HG03457 (cell line): ENCODE data around the gene CNTNAP1.

ENCODE experiments used
- ATAC-seq: cut with Tn5 transposase; IDR thresholded peaks from one replicate; pipeline ENCODE4 v1.9.1; 2021; ENCODE audit warnings: moderate number of reproducible peaks; ENCODE audit not compliant: unreplicated experiment

The CNTNAP1 gene

GRCh38 chr17:42669977-42670788 is 12.1 kb upstream of the CNTNAP1 start:
- ATAC-seq: no peak

GRCh38 chr17:42670789-42671657 is 11.3 kb upstream of the CNTNAP1 start:
- ATAC-seq: no peak

- no peak for ATAC-seq
Observed at GRCh38 chr17:42672038-42672437, 10.3 kb upstream of the CNTNAP1 start.

GRCh38 chr17:42673266-42673884 is 9.0 kb upstream of the CNTNAP1 start:
- no peak for ATAC-seq

- ATAC-seq: no peak
Observed at GRCh38 chr17:42673885-42674754, 8.2 kb upstream of the CNTNAP1 start.

- no peak for ATAC-seq
Observed at GRCh38 chr17:42674755-42675347, 7.5 kb upstream of the CNTNAP1 start.

GRCh38 chr17:42675348-42675964 is 6.9 kb upstream of the CNTNAP1 start:
- no peak for ATAC-seq

GRCh38 chr17:42675965-42676423 is 6.3 kb upstream of the CNTNAP1 start:
- ATAC-seq: no peak

- no peak for ATAC-seq
Observed at GRCh38 chr17:42676424-42677011, 5.8 kb upstream of the CNTNAP1 start, which contains the start of gene PLEKHH3. Gene PLEKHH3, minus strand, starts transcription at chr17:42676994. Its CDS starts 431 bp downstream, at chr17:42676563.

GRCh38 chr17:42677012-42677857 is 5.1 kb upstream of the CNTNAP1 start:
- peak; percentile 41 for ATAC-seq

- ATAC-seq: peak; percentile 22
Observed at GRCh38 chr17:42677921-42678781, 4.2 kb upstream of the CNTNAP1 start.

- ATAC-seq: no peak
Observed at GRCh38 chr17:42678951-42679491, 3.3 kb upstream of the CNTNAP1 start.

GRCh38 chr17:42679492-42680330 is 2.6 kb upstream of the CNTNAP1 start:
- ATAC-seq: no peak

- ATAC-seq: no peak
Observed at GRCh38 chr17:42680331-42680808, 2.0 kb upstream of the CNTNAP1 start.

- no peak for ATAC-seq
Observed at GRCh38 chr17:42682722-42683403, 532 bp downstream of the CNTNAP1 start.
